ENCODE measurements around the gene DNAJC5.

- TF ChIP-seq U2AF1 (optimal IDR thresholded peaks at IDR 0.05; ENCODE audit: low read depth, low read length): no peak
- no peak for TF ChIP-seq CTCF (IDR thresholded peaks at IDR 0.05 in 2 of 3, conservative IDR thresholded peaks at IDR 0.05 in 1 of 3; ENCODE audit: insufficient read depth in 2 of 3, low read depth in 1 of 3, low read length in 3 of 3)
- TF ChIP-seq SP1 (CRISPR knock-in tag; IDR thresholded peaks at IDR 0.05): 0 out of 2 replicates have a peak, but pooled peaks have one; percentile 39
- no peak for TF ChIP-seq EZH2 (IDR thresholded peaks at IDR 0.05; ENCODE audit: borderline replicate concordance, low read depth, low read length)
- TF ChIP-seq SMARCA4 (IDR thresholded peaks at IDR 0.05): no peak
- no peak for TF ChIP-seq ZNF445 (CRISPR knock-in tag; IDR thresholded peaks at IDR 0.05; ENCODE audit: low read depth)
- no peak for TF ChIP-seq ZFP30 (CRISPR knock-in tag; IDR thresholded peaks at IDR 0.05; ENCODE audit: borderline replicate concordance)
- no peak for TF ChIP-seq GATAD2A (IDR thresholded peaks at IDR 0.05)
- TF ChIP-seq ZBTB33 (CRISPR knock-in tag; IDR thresholded peaks at IDR 0.05): no peak
Measured at GRCh38 chr20:63848003-63848911, 46.7 kb upstream of the DNAJC5 start.
